Activated naive CD4-positive, alpha-beta T cell treated with Interleukin-2 at 50 U/mL for 16 hours (primary cell): ENCODE data around the gene SOX1.

Source experiments
- DNase-seq: peaks from one replicate; pipeline ENCODE4 v3.0.0-alpha.2; 2020

SOX1 gene

DNA sequence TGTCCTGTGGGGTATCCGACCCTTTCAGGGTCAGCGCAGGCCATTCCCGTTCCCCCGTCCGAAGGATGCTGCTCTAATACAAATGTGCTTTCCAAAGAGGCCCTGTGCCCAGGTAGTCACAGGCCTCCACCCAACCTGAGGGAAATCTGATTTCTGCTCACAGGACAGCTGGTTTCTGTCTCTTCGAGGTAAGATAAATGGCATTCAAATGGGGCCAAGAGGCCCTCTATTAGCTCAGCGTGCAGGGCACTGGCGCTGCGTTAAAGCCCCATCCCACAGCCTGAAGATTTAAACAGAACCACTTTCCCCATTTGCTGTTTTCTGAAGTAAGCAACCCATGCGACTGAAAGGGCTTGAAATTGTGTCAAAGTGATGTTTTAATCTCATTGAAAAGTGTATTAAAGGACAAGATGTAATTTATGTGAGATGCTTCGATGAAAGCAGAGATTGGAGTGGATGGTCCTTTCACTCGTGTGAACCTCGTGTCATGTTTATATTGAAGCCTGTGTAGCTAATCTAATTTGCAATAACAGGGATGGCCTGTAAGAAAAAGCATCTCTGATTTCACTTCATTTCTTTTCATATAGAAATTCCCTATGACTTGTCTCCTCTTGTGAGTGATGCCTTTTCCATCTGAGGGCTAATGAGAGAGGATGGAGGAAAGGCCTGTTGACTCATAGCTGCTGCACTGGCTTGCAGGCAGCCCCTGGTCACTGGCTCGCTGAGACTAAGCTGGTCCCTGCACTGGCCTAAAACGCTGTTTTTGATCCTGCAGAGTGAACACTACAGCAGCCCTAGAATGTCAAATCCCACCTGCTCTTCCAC lies 7.3 kb upstream of the SOX1 start:
- DNase-seq, result no peak

DNA sequence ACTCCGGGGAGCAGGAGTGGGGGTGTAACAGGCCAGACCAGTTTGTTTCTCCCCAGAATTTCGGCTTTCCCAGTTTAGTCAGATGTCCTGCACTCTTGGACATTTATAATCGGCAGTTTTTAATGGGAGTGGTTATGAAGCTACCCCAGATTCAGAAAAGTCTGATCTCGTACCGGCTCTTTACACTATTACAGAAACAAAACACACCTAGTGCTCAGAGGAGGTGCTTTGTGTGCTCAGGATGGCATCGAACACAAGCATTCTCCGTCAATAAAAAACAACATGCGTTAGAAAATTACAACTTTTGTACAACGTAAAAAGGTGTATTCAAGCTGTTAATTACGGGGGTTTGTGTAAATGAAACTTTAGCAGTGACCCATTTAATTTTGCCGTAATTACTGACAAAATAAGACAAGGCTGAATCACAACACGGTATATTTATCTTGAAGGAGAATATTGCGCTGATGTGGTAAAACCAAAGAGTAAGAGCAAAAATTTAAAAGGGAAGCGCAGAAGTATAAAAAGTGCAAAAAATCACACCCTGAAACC lies 6.6 kb upstream of the SOX1 start:
- no peak for DNase-seq

DNA sequence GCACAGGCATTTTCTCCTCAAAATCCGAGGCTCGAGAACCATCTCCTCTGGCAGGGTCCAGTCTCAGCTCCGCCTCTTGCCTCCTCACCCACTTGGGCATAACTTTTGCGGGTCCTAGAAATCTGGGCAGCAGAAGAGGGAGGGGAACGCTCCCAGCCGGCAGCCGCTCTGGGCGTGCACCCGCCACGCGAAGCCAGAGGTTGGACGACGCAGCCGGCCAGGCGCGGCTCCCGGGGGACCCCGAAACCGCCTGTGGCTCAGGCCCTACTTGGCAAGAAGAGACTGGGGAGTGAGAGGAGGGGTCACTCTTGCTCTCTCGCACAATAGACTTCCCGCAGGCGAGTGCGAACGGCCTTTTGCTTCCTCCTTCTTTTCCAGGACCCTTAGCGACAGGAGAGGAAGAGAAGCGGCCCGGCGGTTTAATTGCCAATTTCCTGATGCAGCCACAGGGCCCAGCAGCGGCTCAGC lies 6.0 kb upstream of the SOX1 start:
- DNase-seq, result no peak

DNA sequence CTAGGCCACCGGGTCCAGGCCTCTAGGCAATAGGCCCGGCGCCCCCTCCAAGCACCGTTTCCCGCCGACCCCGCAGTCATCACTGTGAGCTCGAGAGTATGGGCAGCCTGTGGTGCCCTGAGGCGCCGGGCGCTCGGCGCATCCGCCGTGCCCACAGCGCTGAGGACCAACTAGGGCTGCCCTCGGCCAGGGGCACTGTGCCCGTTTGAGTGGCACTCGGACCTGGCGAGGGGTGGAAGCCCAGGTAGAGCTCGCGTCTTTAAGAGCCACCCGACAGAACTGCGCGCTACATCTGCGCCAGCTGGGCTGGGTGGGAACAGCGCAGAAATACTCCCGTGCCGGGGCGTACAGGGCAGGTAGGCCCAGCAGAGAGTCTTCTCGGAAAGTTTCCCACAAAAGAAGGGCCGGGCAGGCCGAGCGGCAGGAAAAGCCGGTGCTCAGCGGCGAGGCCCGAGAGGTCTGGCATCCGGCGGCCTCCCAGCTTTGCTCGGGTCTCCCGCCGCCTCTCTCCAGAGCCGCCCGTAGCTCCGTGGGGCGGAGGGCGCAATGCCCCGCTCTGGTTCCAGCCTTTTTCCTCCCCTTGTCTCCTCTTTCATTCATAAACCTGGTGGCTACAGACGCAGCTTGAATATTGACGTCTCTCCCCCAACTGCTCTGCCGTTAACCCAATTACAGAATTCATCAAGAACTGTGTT lies 5.4 kb upstream of the SOX1 start:
- DNase-seq, result no peak

DNA sequence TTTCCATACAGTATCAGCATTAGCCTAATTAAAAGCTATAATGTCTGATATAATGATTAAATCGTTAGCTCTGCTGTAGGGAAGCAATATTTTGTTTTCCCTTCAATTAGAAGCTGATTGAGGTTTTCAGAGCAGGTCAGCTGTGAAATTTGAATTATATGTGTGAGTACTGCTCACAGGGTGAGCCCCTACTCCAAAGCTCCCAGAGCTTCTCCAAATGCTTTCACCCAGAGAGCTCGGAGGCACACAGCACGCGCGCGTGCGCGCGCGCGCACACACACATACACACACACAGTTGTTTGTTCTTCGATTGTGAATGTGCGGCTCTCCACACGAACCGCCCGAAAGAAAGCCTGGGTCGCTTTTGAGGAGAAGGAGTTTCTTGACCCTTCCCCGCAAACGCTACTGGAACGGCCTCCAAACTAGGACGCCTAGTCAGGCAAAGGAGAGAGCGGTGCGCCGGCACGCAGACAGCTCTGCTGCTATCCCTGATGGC lies 4.8 kb upstream of the SOX1 start:
- no peak for DNase-seq

DNA sequence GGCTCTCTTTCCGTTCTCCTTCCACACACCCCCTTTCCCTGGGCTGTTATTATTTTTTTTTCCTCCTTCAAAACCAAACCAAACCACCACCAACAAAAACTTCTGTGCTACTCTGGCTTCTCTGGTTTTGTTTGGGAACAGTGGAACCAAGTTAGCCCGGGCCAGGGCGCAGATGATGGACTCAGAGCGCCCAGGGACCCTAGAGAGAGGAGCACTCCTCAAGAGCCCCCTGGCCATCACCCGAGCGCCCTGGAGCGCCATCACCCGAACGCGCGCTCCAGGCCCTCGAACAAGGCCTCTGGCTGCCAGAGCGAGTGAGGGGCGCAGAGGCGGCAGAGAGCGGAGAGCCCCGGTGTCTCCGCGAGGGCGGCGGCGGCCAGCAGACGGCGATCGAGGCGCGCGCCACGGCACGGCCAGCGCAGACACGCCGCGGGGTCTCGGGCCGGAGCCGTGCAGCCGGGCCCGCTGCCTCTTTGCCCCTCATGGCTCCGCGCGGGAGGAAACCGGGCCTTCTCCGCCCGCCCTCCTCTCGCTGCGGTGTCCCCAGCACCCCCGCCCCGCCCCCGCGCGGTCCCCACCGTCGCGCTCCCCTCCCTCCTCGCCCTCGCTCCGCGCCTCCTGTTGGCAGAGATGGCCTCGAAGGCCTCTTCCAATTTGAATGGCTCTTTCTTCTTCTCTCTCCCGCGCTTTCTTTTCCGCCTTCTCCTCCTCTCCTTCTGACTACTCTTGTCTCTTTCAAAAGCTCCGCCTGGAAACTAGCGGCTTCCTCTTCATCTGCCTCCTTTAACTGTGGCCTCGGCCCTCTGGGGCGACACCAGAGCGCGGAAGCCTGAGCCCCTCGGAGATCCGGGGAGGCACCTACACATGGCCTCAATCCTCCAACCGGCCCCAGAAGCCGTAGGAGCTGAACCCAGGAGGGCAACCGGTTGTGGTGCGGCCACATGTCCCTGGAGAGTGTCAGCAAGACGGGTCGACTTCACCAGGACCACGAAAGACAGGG lies 4.1 kb upstream of the SOX1 start:
- DNase-seq, result no peak

DNA sequence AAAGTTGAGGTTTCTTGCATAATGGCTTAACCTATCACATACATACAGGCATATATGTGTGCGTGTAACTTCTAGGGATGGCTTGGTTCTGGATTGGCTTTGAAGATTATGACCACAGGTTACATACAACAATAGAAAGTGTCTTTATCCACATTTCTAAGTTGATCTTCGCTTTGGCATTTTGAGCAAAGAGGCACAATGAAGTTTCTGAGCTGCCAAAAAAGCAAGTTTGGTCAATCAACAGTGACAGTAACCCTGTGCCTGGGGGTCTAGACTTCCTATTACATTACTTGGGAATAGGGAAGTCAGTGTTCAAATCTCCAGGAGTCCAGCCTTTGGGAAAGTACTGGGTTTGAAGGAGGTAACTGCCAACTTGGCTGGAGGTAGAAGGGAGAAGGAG lies 3.1 kb upstream of the SOX1 start:
- DNase-seq, result no peak

DNA sequence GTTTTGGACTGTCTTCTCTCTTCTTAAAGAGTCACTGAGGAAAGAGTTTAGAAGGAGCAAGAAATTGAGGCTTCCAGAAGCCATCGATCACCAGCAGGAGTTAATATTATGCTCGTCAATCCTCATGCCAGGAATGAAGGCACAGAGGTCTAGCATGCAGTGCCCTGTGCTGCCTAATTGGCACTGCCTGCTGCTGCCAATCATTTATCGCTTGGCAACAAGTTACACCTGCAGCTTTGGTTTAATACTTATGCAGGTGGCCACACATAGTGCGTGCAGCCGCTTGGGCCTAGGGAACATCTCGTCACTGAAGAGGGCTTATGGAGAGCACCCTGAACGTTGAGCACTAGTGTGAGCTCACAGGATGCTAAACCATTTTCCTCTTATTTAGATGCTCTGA lies 2.7 kb upstream of the SOX1 start:
- no peak for DNase-seq

DNA sequence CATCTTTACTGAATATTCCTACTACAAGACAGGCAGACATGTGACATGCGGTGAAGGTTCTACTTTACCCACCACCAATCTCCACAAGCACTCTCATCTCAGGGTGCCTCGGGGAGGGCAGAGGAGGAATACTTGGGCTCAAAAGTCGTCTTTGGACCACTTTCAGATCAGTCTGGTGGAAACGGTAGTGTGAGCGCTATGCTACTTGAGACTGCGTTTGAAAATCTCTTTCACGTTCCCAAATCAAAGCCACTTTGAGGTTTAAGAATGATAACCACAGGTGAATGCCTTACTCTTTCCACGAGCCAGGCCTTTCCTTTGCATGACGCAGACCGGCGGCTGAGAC lies 1.5 kb upstream of the SOX1 start:
- no peak for DNase-seq

DNA sequence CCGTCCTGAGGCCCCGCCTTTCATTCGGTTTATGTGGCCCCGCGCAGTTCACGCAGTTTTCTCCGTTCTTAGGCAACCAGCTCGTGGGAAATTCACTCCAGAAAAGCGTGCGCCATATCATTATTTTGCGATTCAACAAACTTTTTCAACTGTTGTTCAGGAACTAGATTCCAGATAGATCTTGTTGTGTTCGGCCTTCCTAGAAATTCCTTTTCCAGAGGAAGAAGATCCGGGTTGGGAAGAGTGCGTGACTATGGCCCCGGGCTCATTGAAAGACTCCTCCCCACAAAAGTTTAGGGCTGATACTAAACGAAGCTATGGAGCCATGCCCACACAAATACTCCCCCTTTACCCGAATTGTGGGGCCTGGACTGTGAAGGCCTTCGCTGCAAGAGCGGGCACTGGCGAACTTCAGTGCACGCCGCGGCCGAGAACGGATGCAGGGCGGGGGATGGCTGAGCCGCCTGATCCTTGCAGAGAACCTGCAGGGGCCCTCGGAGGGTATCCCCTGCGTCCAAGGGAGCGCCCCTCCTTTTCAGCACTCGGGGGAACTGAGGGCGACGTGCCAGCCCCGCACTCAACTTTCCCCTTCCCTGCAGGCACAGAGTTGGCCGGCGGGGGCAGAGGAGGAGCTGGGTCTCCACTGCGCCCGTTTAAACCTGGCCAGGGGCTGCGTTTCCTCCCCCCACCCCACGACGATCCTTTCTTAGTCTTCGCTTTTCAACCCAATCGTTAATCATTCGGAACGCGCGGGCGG lies 904 bp upstream of the SOX1 start:
- no peak for DNase-seq

DNA sequence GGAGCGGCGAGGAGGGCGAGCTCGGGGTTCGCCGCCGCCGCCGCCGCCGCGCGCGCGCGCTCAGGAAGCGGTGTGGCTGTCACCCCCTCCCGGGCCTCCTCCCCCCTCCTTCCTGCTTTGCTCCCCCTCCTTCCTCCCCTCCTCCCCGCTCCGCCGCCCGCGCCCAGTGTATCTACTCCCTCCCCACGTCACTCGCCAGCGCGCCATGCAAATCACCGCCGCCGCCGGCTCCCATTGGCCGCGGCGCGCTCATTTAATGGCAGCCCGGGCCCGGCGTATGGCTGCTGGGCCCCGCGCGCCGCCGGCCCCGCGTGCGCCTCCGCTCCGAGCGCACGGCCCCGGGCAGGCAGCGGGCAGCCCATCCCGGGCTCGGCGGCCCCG lies 335 bp upstream of the SOX1 start:
- DNase-seq, result peak; percentile 27

DNA sequence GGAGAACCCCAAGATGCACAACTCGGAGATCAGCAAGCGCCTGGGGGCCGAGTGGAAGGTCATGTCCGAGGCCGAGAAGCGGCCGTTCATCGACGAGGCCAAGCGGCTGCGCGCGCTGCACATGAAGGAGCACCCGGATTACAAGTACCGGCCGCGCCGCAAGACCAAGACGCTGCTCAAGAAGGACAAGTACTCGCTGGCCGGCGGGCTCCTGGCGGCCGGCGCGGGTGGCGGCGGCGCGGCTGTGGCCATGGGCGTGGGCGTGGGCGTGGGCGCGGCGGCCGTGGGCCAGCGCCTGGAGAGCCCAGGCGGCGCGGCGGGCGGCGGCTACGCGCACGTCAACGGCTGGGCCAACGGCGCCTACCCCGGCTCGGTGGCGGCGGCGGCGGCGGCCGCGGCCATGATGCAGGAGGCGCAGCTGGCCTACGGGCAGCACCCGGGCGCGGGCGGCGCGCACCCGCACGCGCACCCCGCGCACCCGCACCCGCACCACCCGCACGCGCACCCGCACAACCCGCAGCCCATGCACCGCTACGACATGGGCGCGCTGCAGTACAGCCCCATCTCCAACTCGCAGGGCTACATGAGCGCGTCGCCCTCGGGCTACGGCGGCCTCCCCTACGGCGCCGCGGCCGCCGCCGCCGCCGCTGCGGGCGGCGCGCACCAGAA lies 1.1 kb downstream of the SOX1 start:
- no peak for DNase-seq

DNA sequence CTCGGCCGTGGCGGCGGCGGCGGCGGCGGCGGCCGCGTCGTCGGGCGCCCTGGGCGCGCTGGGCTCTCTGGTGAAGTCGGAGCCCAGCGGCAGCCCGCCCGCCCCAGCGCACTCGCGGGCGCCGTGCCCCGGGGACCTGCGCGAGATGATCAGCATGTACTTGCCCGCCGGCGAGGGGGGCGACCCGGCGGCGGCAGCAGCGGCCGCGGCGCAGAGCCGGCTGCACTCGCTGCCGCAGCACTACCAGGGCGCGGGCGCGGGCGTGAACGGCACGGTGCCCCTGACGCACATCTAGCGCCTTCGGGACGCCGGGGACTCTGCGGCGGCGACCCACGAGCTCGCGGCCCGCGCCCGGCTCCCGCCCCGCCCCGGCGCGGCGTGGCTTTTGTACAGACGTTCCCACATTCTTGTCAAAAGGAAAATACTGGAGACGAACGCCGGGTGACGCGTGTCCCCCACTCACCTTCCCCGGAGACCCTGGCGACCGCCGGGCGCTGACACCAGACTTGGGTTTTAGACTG lies 1.7 kb downstream of the SOX1 start:
- no peak for DNase-seq

DNA sequence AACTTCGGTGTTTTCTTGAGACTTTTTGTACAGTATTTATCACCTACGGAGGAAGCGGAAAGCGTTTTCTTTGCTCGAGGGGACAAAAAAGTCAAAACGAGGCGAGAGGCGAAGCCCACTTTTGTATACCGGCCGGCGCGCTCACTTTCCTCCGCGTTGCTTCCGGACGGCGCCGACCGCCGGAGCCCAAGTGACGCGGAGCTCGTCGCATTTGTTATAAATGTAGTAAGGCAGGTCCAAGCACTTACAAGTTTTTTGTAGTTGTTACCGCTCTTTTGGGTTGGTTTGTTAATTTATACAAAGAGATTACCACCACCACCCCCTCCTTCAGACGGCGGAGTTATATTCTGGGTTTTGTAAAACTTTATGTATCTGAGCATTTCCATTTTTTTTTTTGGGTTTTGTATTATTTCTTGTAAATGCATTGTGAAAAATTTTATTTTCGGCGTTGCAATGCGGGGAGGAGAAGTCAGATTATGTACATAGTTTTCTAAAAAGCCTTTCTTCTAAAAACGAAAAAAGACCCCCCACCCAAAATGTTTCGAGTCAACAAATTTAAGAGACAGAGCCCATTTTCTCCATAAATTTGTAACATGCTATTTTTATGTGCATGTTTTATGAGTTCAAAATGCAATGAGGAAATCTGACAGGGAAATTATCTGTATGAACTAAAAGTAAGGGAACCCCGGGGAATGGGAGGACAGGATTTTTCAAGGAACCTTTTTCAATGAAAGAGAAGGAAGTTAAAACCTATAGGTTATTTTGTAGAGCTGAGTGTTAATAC lies 2.3 kb downstream of the SOX1 start:
- no peak for DNase-seq

DNA sequence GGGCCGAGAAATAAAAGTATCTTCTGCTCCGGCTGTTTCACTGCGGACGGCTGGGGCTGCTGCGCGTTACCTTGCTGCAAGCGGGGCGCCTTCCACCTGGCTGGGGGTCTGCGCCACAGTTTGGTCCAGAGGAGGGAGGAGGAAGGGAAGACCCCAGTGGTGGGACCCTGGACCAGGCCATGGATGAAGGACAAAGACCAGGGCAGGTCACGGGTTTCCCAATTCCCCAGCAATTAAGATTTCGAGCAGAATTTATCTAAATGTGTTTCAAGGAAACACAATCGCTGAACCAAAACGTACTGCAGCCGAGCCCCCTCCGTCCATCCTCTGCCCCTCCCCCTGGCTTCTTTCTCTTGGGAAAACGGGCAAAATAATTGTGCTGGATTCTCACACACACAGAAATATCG lies 2.9 kb downstream of the SOX1 start:
- DNase-seq, result no peak

DNA sequence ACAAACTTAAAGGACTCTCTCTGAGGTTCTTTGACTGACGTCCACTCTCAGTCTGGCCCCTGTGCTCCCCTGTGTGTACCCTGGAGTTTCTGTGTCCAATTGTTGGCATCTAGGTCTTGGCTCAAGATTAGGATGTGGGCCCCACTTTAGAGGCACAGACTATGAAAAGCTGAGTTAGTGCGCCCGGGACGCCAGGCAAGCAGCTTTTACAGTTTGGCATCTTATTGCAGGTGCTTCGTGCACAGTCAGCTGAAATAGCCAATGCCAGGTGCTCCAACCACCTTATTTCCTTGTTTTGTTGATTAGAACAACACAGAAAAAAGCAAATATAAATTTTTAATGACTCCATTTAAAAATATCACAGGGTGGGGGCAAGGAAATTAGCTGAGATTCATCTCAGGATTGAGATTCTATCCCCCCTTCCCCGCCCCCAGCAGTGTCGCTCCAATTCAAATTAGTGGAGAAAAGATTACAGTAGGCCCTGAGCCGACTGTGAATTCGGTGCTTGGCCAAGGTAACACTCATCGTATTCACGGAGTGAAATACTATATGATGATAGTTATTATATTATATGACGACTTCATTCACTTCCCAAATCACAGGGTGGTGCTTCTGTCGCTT lies 4.3 kb downstream of the SOX1 start:
- DNase-seq, result no peak

DNA sequence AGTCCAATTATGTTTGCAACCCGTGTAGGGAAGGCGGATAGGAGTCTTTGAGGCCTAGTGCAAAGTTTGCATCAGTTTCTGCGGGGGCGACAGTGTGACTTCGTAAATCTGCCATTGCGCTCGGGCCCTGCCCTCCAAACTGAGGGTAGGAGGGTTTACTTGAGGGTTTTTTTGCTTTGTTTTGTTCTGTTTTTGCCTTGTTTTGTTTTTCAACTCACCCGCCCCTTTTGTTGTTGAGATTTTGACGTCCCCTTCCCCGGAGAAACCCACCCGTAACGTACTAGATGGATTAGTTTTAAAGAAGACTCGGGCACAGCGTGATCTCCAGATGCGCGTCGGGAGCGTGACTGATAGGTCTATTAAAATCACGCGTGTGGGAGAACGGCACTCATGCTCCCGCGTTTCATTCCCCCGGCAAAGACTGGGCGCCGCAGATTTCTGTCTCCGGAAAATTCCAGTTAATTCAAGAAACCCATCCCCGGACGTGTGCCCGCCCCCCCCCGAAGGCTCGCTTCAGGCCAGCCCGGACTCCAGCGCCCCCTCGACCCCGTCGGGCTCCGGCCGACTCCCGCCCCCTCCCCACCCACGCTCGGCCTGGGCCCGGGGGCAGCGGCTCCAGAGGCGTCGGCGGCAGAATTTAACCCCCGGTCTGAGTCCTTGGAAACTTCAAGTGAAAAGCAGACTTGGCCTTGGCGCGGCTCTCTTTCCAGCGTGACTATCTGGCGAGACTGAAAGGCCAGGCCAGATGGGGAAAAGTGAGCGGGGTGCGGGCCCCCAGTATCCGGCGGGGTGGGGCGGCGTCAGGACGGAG lies 5.0 kb downstream of the SOX1 start:
- no peak for DNase-seq

DNA sequence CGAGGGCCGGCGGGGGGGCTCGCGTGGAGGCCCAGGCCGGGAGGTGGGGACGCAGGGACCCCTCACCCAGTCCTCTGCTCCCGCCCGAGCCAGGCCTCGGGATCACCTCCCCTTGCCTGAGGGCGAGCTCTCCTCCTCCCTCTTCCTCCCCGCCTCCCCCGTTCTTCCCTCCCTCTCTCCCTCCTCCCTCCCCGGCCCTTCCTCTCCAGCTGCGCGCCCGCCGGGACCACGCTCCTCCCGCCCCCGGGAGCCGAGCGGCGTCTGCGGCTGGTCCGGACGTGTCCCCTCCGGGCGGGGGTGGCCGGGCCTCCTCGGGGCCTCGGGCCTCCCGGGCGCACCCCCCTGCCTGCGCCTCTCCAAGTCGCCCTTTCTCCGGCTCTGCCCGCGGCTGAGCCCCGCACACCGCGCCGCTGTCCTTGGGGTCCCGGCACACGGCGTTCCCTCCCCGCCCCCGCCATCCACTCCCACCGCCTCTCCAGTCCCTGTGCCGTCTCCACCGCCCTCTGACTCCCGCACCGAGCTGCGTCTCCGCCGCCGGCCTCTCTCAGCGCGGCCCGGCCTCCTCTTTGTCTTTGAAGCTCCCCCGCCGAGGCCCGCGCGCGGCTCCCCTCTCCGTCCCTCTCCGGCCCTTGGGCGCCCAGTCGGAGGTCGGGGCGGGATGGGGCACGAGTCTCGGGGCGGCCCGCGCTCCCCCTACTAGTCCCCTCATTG lies 5.7 kb downstream of the SOX1 start:
- DNase-seq, result no peak
